ENCODE measurements around the gene GUCA2A. TPM values are rescaled to one million over a fixed set of nuclear protein-coding genes. Genes with fewer than 3 reads are reported as not detected.

The GUCA2A gene
- total and polyA plus RNA-seq, 2 of the 13 experiments (the other 11 are each of a cell fraction or from before 2014, with no cell fraction given), result not detected

DNA sequence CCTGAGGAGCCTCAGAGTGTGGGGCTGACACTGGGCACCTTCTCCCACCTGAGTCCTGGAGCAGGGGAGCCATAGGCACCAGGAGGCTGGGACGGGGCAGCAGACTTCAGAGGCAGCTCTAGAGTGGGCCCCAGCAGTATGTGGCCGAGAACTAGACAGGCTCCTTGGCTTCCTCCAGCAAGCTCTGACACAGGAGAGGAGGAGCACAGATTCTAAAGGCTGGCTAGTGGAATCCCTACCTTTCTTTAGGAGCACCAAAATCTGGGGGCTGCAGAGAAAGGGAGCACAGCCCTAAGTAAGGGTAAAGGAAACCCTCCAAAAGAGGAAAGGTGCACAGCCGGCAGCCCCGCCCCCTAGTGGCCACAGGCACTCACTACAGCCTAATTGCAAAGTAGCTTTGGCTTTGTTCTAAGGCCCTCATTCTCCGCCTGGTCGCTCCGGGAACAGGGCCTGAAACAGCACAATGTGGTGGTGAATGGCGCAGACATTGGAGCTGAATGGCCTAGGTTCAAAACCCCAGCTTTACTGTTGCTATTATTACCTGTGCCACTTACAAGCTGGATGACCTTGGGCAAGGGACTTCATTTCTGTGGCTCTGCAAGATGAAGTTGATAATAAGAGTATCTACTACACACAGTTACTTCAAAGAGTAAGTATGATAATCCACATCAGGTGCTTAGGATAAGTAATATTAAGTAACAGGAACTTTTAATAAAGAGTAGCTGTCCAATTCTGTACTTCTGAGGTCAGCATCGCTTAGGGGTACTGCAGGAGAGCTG is 8.8 kb upstream of the GUCA2A start:
- CTCF ChIA-PET (ENCODE audit: low intra/inter-chr PET ratio, low total read pairs), result interaction anchor here (3.0 kb wide), 1 partner anchor 26 kb away, joined by 31 read pairs; no protein-coding TSS in a partner anchor
- intact Hi-C loops (cut with micrococcal nuclease; ENCODE audit: unreplicated experiment) (loop anchor here (1.0 kb wide), 1 partner anchor 26 kb away; no protein-coding TSS in a partner anchor), in situ Hi-C loops (cut with HindIII; ENCODE audit: extremely low pct_ligation_motif_present, low pct_unique_long_range_greater_than_20kb) (no loop called here)
- Histone ChIP-seq H2AFZ (ENCODE audit: low read length) (no peak overlapping the region), H3K4me1 (ENCODE audit: insufficient read depth, low read length) (peaks cover 14% of the 10 kb centered on the region), H4K20me1 (ENCODE audit: insufficient read depth, low read length) (no peaks in the 10 kb centered on the region), H3K27me3 (ENCODE audit: control insufficient read depth in 1 of 2, insufficient read depth in 2 of 2, low read length in 2 of 2) (no peaks in the 10 kb centered on the region), H3K27ac (ENCODE audit: extremely low read length, insufficient read depth, low read length) (no peak overlapping the region), H3K4me3 (replicated peaks in 1 of 3; ENCODE audit: insufficient read depth in 1 of 3, low read depth in 2 of 3, low read length in 3 of 3) (no peak overlapping the region), H3K36me3 (replicated peaks in 1 of 2; ENCODE audit: control insufficient read depth in 1 of 2, insufficient read depth in 2 of 2, low read length in 2 of 2) (no peaks in the 10 kb centered on the region), H3K9ac (ENCODE audit: insufficient read depth, low read depth, low read length) (no peak overlapping the region), H3K4me2 (ENCODE audit: low read depth, low read length) (no peak overlapping the region), H3K9me3 (ENCODE audit: low read length) (no peaks in the 10 kb centered on the region), H3K79me2 (ENCODE audit: insufficient read depth, low read length) (no peaks in the 10 kb centered on the region)
- FAIRE-seq (peak; percentile 61), ATAC-seq (peak; percentile 60), DNase-seq (ENCODE audit: low spot score) (peak; percentile 18)
- POLR2A ChIA-PET, result no interaction called here
- no TSS peak for BruUV-seq (replicated peaks)
- WGBS (ENCODE audit: low lambda C conversion rate), result 42% methylated on average over 9 of the region's 9 CpGs
- TF ChIP-seq PAF1 (CRISPR knock-in tag; IDR thresholded peaks at IDR 0.05) (no peak), FOXC1 (CRISPR knock-in tag; IDR thresholded peaks at IDR 0.05; ENCODE audit: borderline replicate concordance) (no peak), MED13 (CRISPR knock-in tag; IDR thresholded peaks at IDR 0.05) (no peak), STAG1 (CRISPR knock-in tag; IDR thresholded peaks at IDR 0.05) (peak; percentile 50), ZNF496 (CRISPR knock-in tag; IDR thresholded peaks at IDR 0.05; ENCODE audit: insufficient replicate concordance) (no peak), YEATS2 (CRISPR knock-in tag; IDR thresholded peaks at IDR 0.05; ENCODE audit: borderline replicate concordance) (no peak), KLF6 (CRISPR knock-in tag; IDR thresholded peaks at IDR 0.05) (no peak), ZNF17 (CRISPR knock-in tag; IDR thresholded peaks at IDR 0.05) (no peak), NFATC3 (CRISPR knock-in tag; IDR thresholded peaks at IDR 0.05) (no peak), XRCC5 (optimal IDR thresholded peaks at IDR 0.05; ENCODE audit: low read length) (peak; percentile 88), SMC3 (IDR thresholded peaks at IDR 0.05; ENCODE audit: low read length) (peak; percentile 62), HOXA5 (CRISPR knock-in tag; IDR thresholded peaks at IDR 0.05) (0 out of 2 replicates have a peak, but pooled peaks have one; percentile 30)
- TF ChIP-seq, protein P1, sequence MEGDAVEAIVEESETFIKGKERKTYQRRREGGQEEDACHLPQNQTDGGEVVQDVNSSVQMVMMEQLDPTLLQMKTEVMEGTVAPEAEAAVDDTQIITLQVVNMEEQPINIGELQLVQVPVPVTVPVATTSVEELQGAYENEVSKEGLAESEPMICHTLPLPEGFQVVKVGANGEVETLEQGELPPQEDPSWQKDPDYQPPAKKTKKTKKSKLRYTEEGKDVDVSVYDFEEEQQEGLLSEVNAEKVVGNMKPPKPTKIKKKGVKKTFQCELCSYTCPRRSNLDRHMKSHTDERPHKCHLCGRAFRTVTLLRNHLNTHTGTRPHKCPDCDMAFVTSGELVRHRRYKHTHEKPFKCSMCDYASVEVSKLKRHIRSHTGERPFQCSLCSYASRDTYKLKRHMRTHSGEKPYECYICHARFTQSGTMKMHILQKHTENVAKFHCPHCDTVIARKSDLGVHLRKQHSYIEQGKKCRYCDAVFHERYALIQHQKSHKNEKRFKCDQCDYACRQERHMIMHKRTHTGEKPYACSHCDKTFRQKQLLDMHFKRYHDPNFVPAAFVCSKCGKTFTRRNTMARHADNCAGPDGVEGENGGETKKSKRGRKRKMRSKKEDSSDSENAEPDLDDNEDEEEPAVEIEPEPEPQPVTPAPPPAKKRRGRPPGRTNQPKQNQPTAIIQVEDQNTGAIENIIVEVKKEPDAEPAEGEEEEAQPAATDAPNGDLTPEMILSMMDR (CRISPR knock-in tag; IDR thresholded peaks at IDR 0.05), result peak; percentile 86
- TF ChIP-seq, protein P2, sequence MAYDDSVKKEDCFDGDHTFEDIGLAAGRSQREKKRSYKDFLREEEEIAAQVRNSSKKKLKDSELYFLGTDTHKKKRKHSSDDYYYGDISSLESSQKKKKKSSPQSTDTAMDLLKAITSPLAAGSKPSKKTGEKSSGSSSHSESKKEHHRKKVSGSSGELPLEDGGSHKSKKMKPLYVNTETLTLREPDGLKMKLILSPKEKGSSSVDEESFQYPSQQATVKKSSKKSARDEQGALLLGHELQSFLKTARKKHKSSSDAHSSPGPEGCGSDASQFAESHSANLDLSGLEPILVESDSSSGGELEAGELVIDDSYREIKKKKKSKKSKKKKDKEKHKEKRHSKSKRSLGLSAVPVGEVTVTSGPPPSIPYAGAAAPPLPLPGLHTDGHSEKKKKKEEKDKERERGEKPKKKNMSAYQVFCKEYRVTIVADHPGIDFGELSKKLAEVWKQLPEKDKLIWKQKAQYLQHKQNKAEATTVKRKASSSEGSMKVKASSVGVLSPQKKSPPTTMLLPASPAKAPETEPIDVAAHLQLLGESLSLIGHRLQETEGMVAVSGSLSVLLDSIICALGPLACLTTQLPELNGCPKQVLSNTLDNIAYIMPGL (CRISPR knock-in tag; IDR thresholded peaks at IDR 0.05; ENCODE audit: borderline replicate concordance in 1 of 2, low read depth in 1 of 2), result 0 out of 4 replicates have a peak, but pooled peaks of 1 of the 2 experiments have one; percentile 21
- TF ChIP-seq, protein P3, sequence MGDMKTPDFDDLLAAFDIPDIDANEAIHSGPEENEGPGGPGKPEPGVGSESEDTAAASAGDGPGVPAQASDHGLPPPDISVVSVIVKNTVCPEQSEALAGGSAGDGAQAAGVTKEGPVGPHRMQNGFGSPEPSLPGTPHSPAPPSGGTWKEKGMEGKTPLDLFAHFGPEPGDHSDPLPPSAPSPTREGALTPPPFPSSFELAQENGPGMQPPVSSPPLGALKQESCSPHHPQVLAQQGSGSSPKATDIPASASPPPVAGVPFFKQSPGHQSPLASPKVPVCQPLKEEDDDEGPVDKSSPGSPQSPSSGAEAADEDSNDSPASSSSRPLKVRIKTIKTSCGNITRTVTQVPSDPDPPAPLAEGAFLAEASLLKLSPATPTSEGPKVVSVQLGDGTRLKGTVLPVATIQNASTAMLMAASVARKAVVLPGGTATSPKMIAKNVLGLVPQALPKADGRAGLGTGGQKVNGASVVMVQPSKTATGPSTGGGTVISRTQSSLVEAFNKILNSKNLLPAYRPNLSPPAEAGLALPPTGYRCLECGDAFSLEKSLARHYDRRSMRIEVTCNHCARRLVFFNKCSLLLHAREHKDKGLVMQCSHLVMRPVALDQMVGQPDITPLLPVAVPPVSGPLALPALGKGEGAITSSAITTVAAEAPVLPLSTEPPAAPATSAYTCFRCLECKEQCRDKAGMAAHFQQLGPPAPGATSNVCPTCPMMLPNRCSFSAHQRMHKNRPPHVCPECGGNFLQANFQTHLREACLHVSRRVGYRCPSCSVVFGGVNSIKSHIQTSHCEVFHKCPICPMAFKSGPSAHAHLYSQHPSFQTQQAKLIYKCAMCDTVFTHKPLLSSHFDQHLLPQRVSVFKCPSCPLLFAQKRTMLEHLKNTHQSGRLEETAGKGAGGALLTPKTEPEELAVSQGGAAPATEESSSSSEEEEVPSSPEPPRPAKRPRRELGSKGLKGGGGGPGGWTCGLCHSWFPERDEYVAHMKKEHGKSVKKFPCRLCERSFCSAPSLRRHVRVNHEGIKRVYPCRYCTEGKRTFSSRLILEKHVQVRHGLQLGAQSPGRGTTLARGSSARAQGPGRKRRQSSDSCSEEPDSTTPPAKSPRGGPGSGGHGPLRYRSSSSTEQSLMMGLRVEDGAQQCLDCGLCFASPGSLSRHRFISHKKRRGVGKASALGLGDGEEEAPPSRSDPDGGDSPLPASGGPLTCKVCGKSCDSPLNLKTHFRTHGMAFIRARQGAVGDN (CRISPR knock-in tag; IDR thresholded peaks at IDR 0.05), result no peak
- TF ChIP-seq, protein P4, sequence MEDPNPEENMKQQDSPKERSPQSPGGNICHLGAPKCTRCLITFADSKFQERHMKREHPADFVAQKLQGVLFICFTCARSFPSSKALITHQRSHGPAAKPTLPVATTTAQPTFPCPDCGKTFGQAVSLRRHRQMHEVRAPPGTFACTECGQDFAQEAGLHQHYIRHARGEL (CRISPR knock-in tag; IDR thresholded peaks at IDR 0.05), result no peak

All from HepG2 (cell line).